Keratinocyte (primary cell): ENCODE data around the gene TPI1. TPM values are rescaled to one million over a fixed set of nuclear protein-coding genes. Genes with fewer than 3 reads are reported as not detected.

Experiments
- DNase-seq: peaks from one replicate; pipeline ENCODE4 v3.0.0-alpha.2; 2011; ENCODE audit warnings: low read depth, missing footprints, low spot score
- FAIRE-seq: peaks from 2 replicates; lab custom pipeline; 2011; peaks lifted over from hg19 to GRCh38; lab: Jason Lieb, UNC
- H2AFZ ChIP-seq: 2 replicates; pipeline ENCODE4 v1.6.0; 2012; ENCODE audit warnings: low read length, control low read depth, inconsistent platforms; ENCODE audit not compliant: control insufficient read depth
- H3K27ac ChIP-seq: 2 replicates; pipeline ENCODE4 v1.5.1; 2011; ENCODE audit warnings: low read length; ENCODE audit not compliant: control insufficient read depth, insufficient read depth
- H3K27me3 ChIP-seq: 3 replicates; pipeline ENCODE4 v1.6.0; 2011; ENCODE audit warnings: low read length; ENCODE audit not compliant: control insufficient read depth, insufficient read depth; ENCODE audit errors: extremely low read depth
- H3K36me3 ChIP-seq, 2 experiments: 2 replicates in 1 of 2; 3 replicates in 1 of 2; pipeline ENCODE4 v1.5.1; 2011; ENCODE audit warnings: low read length in 2 of 2, mild to moderate bottlenecking in 1 of 2; ENCODE audit not compliant: control insufficient read depth in 2 of 2, insufficient read depth in 2 of 2; ENCODE audit errors: extremely low read depth in 1 of 2
- H3K4me1 ChIP-seq: 3 replicates; pipeline ENCODE4 v1.5.1; 2011; ENCODE audit warnings: low read length; ENCODE audit not compliant: control insufficient read depth, insufficient read depth; ENCODE audit errors: extremely low read depth
- H3K4me2 ChIP-seq: 3 replicates; pipeline ENCODE4 v1.6.0; 2011; ENCODE audit warnings: low read depth, low read length; ENCODE audit not compliant: control insufficient read depth, insufficient read depth; ENCODE audit errors: extremely low read depth
- H3K4me3 ChIP-seq, 3 experiments: fragments of 200-600 bp in 1 of 3; sonication (generic) in 1 of 3; 2 replicates in 2 of 3; 3 replicates in 1 of 3; pipeline ENCODE4 v1.5.1; 2011 to 2016; ENCODE audit warnings: low read length in 3 of 3, mild to moderate bottlenecking in 3 of 3, control low read depth in 2 of 3, inconsistent platforms in 1 of 3, low read depth in 1 of 3, mixed read lengths in 1 of 3, mixed run types in 1 of 3, moderate library complexity in 1 of 3; ENCODE audit not compliant: control insufficient read depth in 2 of 3, insufficient read depth in 2 of 3; ENCODE audit errors: extremely low read depth in 1 of 3
- H3K79me2 ChIP-seq: 2 replicates; pipeline ENCODE4 v1.6.0; 2012; ENCODE audit warnings: low read length; ENCODE audit not compliant: control insufficient read depth, insufficient read depth
- H3K9ac ChIP-seq: 3 replicates; pipeline ENCODE4 v1.6.0; 2011; ENCODE audit warnings: low read length; ENCODE audit not compliant: control insufficient read depth, insufficient read depth; ENCODE audit errors: extremely low read depth
- H3K9me1 ChIP-seq: 3 replicates; pipeline ENCODE4 v1.6.0; 2011; ENCODE audit warnings: low read length; ENCODE audit not compliant: control insufficient read depth, insufficient read depth; ENCODE audit errors: extremely low read depth
- H3K9me3 ChIP-seq: 2 replicates; pipeline ENCODE4 v1.5.1; 2012; ENCODE audit warnings: low read depth, low read length; ENCODE audit not compliant: control insufficient read depth
- H4K20me1 ChIP-seq: 3 replicates; pipeline ENCODE4 v1.6.0; 2011; ENCODE audit warnings: low read length; ENCODE audit not compliant: control insufficient read depth, insufficient read depth; ENCODE audit errors: extremely low read depth
- EZH2 ChIP-seq: IDR thresholded peaks from one replicate; pipeline ENCODE4 v1.6.1; 2012; ENCODE audit warnings: inconsistent platforms, mild to moderate bottlenecking, low read length, moderate library complexity
- dilution Hi-C: fragments of 300-500 bp; cut with MboI; formaldehyde crosslinking; loops from one replicate; pipeline ENCODE4 v1.7.0; 2020; ENCODE audit warnings: low sequenced_read_pairs; ENCODE audit not compliant: extremely low pct_ligation_motif_present
- polyA plus RNA-seq, 5 experiments: library from polyadenylated mRNA; depleted of rRNA in 3 of 5; stranded (reverse) in 3 of 5; stranded (forward) in 1 of 5; unstranded in 1 of 5; fragments of >200 nt; gene quantifications; 1 replicate in 1 of 5; 2 replicates in 3 of 5; 3 replicates in 1 of 5; pipeline versions ENCODE4 v1.2.1 to v1.2.3, GENCODE V29; 2011 to 2012; ENCODE audit warnings: missing spikeins in 2 of 5, low read depth in 1 of 5, low replicate concordance in 1 of 5
- TF ChIP-seq, protein P1 (sequence below), 3 experiments: IDR thresholded peaks in 1 of 3; conservative IDR thresholded peaks in 1 of 3; optimal IDR thresholded peaks in 1 of 3; 2 replicates in 2 of 3; 3 replicates in 1 of 3; pipeline versions ENCODE3 to v1.5.1; 2011; ENCODE audit warnings: low read length in 3 of 3, mild to moderate bottlenecking in 3 of 3, moderate library complexity in 2 of 3, control low read depth in 1 of 3, inconsistent platforms in 1 of 3; ENCODE audit not compliant: insufficient read depth in 2 of 3; ENCODE audit errors: extremely low read depth in 1 of 3

The TPI1 gene
- polyA plus RNA-seq, 1 donor (not counting 4 experiments of a cell fraction or from before 2014, with no cell fraction given): 1,551 TPM

DNA sequence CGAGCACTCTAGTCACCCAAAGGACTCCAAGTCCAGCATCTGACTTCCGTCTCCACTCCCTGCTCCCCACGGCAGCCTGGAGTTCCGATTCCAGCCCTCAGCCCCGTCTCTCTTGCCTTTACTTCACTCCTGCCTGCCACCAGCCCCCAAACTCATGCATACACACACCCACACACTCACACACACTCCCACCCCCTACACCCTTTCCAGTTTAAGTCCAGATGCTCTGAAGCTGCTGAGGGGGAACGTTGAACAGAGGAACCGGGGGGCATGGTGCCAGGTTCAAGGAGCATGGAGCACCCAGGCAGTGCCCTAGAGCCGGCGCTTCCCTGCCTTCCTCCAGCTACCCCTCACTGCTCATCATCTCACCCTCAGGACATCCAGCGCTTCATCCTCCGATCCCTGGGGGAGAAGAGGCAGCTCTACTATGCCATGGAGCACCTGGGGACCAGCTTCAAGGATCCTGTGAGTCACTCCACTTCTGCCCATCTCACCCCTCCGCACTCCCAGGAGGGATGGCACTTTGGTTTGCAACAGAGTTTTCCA lies 35.8 kb upstream of the TPI1 start:
- Histone ChIP-seq H3K36me3 (no peaks in the 10 kb centered on the region), H3K4me1 (peaks cover 5% of the 10 kb centered on the region), H3K4me3 (no peak overlapping the region), H3K27me3 (peaks cover 27% of the 10 kb centered on the region), H3K9me3 (no peaks in the 10 kb centered on the region), H2AFZ (no peak overlapping the region), H3K9ac (no peak overlapping the region), H3K27ac (no peak overlapping the region), H3K9me1 (no peaks in the 10 kb centered on the region), H3K79me2 (no peaks in the 10 kb centered on the region), H4K20me1 (no peaks in the 10 kb centered on the region), H3K4me2 (no peak overlapping the region)
- dilution Hi-C loops: no loop called here
- no peak for TF ChIP-seq EZH2
- FAIRE-seq (no peak), DNase-seq (no peak)

DNA sequence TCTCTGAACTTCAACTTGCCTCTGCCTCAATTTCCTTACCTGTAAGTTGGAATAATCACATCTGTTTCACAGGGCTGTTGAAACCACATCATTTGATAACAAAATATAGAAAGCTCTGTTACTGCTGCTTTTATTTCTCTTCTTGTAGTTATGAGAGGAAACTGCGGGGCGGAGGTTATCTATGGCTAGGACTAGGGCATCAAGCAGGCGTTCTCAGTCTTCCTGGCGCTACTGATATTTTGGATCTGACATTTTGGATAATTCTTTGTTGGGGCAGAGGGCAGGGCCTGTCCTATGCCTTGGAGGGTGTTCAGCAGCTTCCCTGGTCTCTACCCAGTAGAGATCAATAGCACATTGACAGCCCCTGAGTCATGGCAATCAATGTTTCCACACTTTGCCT lies 35.2 kb upstream of the TPI1 start:
- no peak for FAIRE-seq

More for the DNA sequence above, 35.2 kb upstream of the TPI1 start:
- Histone ChIP-seq H3K27ac (no peak overlapping the region), H3K27me3 (peaks cover 27% of the 10 kb centered on the region), H2AFZ (no peak overlapping the region), H4K20me1 (no peaks in the 10 kb centered on the region), H3K36me3 (no peaks in the 10 kb centered on the region), H3K9ac (no peak overlapping the region), H3K79me2 (no peaks in the 10 kb centered on the region), H3K4me3 (no peak overlapping the region), H3K4me2 (no peak overlapping the region), H3K9me1 (no peaks in the 10 kb centered on the region), H3K9me3 (no peaks in the 10 kb centered on the region), H3K4me1 (peaks cover 5% of the 10 kb centered on the region)
- no peak for DNase-seq
- TF ChIP-seq, protein P1, sequence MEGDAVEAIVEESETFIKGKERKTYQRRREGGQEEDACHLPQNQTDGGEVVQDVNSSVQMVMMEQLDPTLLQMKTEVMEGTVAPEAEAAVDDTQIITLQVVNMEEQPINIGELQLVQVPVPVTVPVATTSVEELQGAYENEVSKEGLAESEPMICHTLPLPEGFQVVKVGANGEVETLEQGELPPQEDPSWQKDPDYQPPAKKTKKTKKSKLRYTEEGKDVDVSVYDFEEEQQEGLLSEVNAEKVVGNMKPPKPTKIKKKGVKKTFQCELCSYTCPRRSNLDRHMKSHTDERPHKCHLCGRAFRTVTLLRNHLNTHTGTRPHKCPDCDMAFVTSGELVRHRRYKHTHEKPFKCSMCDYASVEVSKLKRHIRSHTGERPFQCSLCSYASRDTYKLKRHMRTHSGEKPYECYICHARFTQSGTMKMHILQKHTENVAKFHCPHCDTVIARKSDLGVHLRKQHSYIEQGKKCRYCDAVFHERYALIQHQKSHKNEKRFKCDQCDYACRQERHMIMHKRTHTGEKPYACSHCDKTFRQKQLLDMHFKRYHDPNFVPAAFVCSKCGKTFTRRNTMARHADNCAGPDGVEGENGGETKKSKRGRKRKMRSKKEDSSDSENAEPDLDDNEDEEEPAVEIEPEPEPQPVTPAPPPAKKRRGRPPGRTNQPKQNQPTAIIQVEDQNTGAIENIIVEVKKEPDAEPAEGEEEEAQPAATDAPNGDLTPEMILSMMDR (optimal IDR thresholded peaks at IDR 0.05 in 1 of 3, IDR thresholded peaks at IDR 0.05 in 1 of 3, conservative IDR thresholded peaks at IDR 0.05 in 1 of 3; ENCODE audit: extremely low read depth in 1 of 3, insufficient read depth in 2 of 3, low read length in 3 of 3): no peak
- TF ChIP-seq EZH2: no peak
- dilution Hi-C loops: no loop called here
